GM19467 (cell line): ENCODE data around the gene AFM.
"Not testable (repeated sequence)": the region's sequence is repeated elsewhere in the genome, so short reads cannot be mapped to it uniquely, and the experiment has no call there.

ENCODE experiments used
- ATAC-seq: cut with Tn5 transposase; IDR thresholded peaks from one replicate; pipeline ENCODE4 v1.9.1; 2021; ENCODE audit warnings: mild to moderate bottlenecking, moderate library complexity; ENCODE audit not compliant: unreplicated experiment

The AFM gene

GRCh38 chr4:73501664-73502265, 20.2 kb downstream of the AFM start:
- no peak for ATAC-seq

GRCh38 chr4:73505567-73505966, 24.0 kb downstream of the AFM start:
- ATAC-seq = no peak

GRCh38 chr4:73507541-73507940, 26.0 kb downstream of the AFM start:
- no peak for ATAC-seq

- ATAC-seq = no peak
Observed at GRCh38 chr4:73508651-73509050, 27.1 kb downstream of the AFM start.

- no peak for ATAC-seq
Observed at GRCh38 chr4:73518340-73518739, 36.8 kb downstream of the AFM start.

- no peak for ATAC-seq
Observed at GRCh38 chr4:73520821-73521220, 39.3 kb downstream of the AFM start.

GRCh38 chr4:73523126-73523525, 41.6 kb downstream of the AFM start:
- no peak for ATAC-seq

- ATAC-seq = no peak
Observed at GRCh38 chr4:73525611-73526010, 44.1 kb downstream of the AFM start.

- no peak for ATAC-seq
Observed at GRCh38 chr4:73527196-73527595, 45.7 kb downstream of the AFM start.

GRCh38 chr4:73528171-73528570, 46.6 kb downstream of the AFM start:
- ATAC-seq = no peak

- ATAC-seq = no peak
Observed at GRCh38 chr4:73533515-73534422, 52.2 kb downstream of the AFM start.

- no peak for ATAC-seq
Observed at GRCh38 chr4:73538162-73538561, 56.6 kb downstream of the AFM start.

GRCh38 chr4:73539386-73539785, 57.8 kb downstream of the AFM start:
- no peak for ATAC-seq

- ATAC-seq = no peak
Observed at GRCh38 chr4:73540826-73541225, 59.3 kb downstream of the AFM start.

- no peak for ATAC-seq
Observed at GRCh38 chr4:73541251-73541650, 59.7 kb downstream of the AFM start.

- no peak for ATAC-seq
Observed at GRCh38 chr4:73544620-73545019, 63.1 kb downstream of the AFM start.

GRCh38 chr4:73550865-73551264, 69.3 kb downstream of the AFM start:
- ATAC-seq = not testable (repeated sequence)
